GM18858 (cell line): Measurements from ENCODE around the gene NBEA.
"Not testable (repeated sequence)": the region's sequence is repeated elsewhere in the genome, so short reads cannot be mapped to it uniquely, and the experiment has no call there.

Experiments used
- ATAC-seq: cut with Tn5 transposase; IDR thresholded peaks from one replicate; pipeline ENCODE4 v1.9.1; 2021; ENCODE audit not compliant: unreplicated experiment

Gene NBEA

GRCh38 chr13:35058585-35058984 lies 116.5 kb downstream of the NBEA start:
- ATAC-seq = peak; percentile 79

- no peak for ATAC-seq
Measured at GRCh38 chr13:35086667-35087066, 144.6 kb downstream of the NBEA start.

GRCh38 chr13:35092251-35092650 lies 150.2 kb downstream of the NBEA start:
- no peak for ATAC-seq

GRCh38 chr13:35092751-35093150 lies 150.7 kb downstream of the NBEA start:
- ATAC-seq = no peak

GRCh38 chr13:35093356-35093755 lies 151.3 kb downstream of the NBEA start:
- ATAC-seq = no peak

GRCh38 chr13:35106771-35107170 lies 164.7 kb downstream of the NBEA start:
- not testable (repeated sequence) for ATAC-seq

- no peak for ATAC-seq
Measured at GRCh38 chr13:35107535-35107934, 165.5 kb downstream of the NBEA start.

- not testable (repeated sequence) for ATAC-seq
Measured at GRCh38 chr13:35113612-35114011, 171.5 kb downstream of the NBEA start.

- no peak for ATAC-seq
Measured at GRCh38 chr13:35127466-35127865, 185.4 kb downstream of the NBEA start.

- ATAC-seq = no peak
Measured at GRCh38 chr13:35129500-35129899, 187.4 kb downstream of the NBEA start.

GRCh38 chr13:35131471-35131870 lies 189.4 kb downstream of the NBEA start:
- no peak for ATAC-seq

GRCh38 chr13:35136585-35136984 lies 194.5 kb downstream of the NBEA start:
- ATAC-seq = peak; percentile 43

- no peak for ATAC-seq
Measured at GRCh38 chr13:35139591-35139990, 197.5 kb downstream of the NBEA start.

- no peak for ATAC-seq
Measured at GRCh38 chr13:35140321-35140720, 198.3 kb downstream of the NBEA start.

GRCh38 chr13:35140831-35141230 lies 198.8 kb downstream of the NBEA start:
- no peak for ATAC-seq

GRCh38 chr13:35143123-35143522 lies 201.1 kb downstream of the NBEA start:
- no peak for ATAC-seq

GRCh38 chr13:35144166-35144890 lies 202.3 kb downstream of the NBEA start:
- ATAC-seq = no peak

- ATAC-seq = no peak
Measured at GRCh38 chr13:35146686-35147085, 204.6 kb downstream of the NBEA start.

- ATAC-seq = peak; percentile 66
Measured at GRCh38 chr13:35157143-35157755, 215.2 kb downstream of the NBEA start.

GRCh38 chr13:35159041-35159440 lies 217.0 kb downstream of the NBEA start:
- no peak for ATAC-seq

GRCh38 chr13:35160896-35161295 lies 218.8 kb downstream of the NBEA start:
- ATAC-seq = no peak

GRCh38 chr13:35162420-35162819 lies 220.3 kb downstream of the NBEA start:
- no peak for ATAC-seq

- peak; percentile 39 for ATAC-seq
Measured at GRCh38 chr13:35163674-35164073, 221.6 kb downstream of the NBEA start.
